ENCODE measurements around the gene ZBTB7C.

GRCh38 chr18:48228301-48228715, 180.9 kb downstream of the ZBTB7C start:
- TF ChIP-seq TAF1 (IDR thresholded peaks at IDR 0.05; ENCODE audit: borderline replicate concordance, low read depth, low read length) (no peak), CTCF (IDR thresholded peaks at IDR 0.05) (no peak), NFIC (IDR thresholded peaks at IDR 0.05; ENCODE audit: borderline replicate concordance) (no peak)

Data from SK-N-SH (cell line).